GM19467 (cell line): ENCODE results near the gene TRAPPC3L.

Source experiments
- ATAC-seq: cut with Tn5 transposase; IDR thresholded peaks from one replicate; pipeline ENCODE4 v1.9.1; 2021; ENCODE audit warnings: mild to moderate bottlenecking, moderate library complexity; ENCODE audit not compliant: unreplicated experiment

TRAPPC3L gene

GRCh38 chr6:116468293-116468692 is 77.2 kb downstream of the TRAPPC3L start:
- no peak for ATAC-seq

GRCh38 chr6:116467514-116467913 is 78.0 kb downstream of the TRAPPC3L start:
- ATAC-seq, result no peak

- no peak for ATAC-seq
Measured at GRCh38 chr6:116467096-116467495, 78.4 kb downstream of the TRAPPC3L start.

GRCh38 chr6:116465246-116465645 is 80.2 kb downstream of the TRAPPC3L start:
- ATAC-seq, result no peak

- ATAC-seq, result no peak
Measured at GRCh38 chr6:116463301-116463700, 82.2 kb downstream of the TRAPPC3L start.

- peak; percentile 85 for ATAC-seq
Measured at GRCh38 chr6:116461932-116462885, 83.3 kb downstream of the TRAPPC3L start.

GRCh38 chr6:116461331-116461931 is 84.1 kb downstream of the TRAPPC3L start, which contains the start of gene CALHM6:
CALHM6 (plus strand) TSS chr6:116461375; CDS start chr6:116461930, 555 bp downstream.
- no peak for ATAC-seq

- no peak for ATAC-seq
Measured at GRCh38 chr6:116459927-116460326, 85.6 kb downstream of the TRAPPC3L start.

- ATAC-seq, result no peak
Measured at GRCh38 chr6:116458264-116458663, 87.2 kb downstream of the TRAPPC3L start.

GRCh38 chr6:116456927-116457326 is 88.6 kb downstream of the TRAPPC3L start:
- ATAC-seq, result no peak

GRCh38 chr6:116456106-116456505 is 89.4 kb downstream of the TRAPPC3L start:
- ATAC-seq, result no peak

GRCh38 chr6:116452531-116452930 is 93.0 kb downstream of the TRAPPC3L start:
- no peak for ATAC-seq

GRCh38 chr6:116451916-116452315 is 93.6 kb downstream of the TRAPPC3L start:
- no peak for ATAC-seq

- ATAC-seq, result peak; percentile 81
Measured at GRCh38 chr6:116450769-116451740, 94.4 kb downstream of the TRAPPC3L start.

GRCh38 chr6:116450185-116450710 is 95.2 kb downstream of the TRAPPC3L start:
- no peak for ATAC-seq

- no peak for ATAC-seq
Measured at GRCh38 chr6:116449565-116449964, 95.9 kb downstream of the TRAPPC3L start.

- ATAC-seq, result no peak
Measured at GRCh38 chr6:116447496-116448011, 97.9 kb downstream of the TRAPPC3L start.

- ATAC-seq, result no peak
Measured at GRCh38 chr6:116447052-116447451, 98.4 kb downstream of the TRAPPC3L start.

- ATAC-seq, result no peak
Measured at GRCh38 chr6:116446399-116446798, 99.1 kb downstream of the TRAPPC3L start.

- ATAC-seq, result no peak
Measured at GRCh38 chr6:116445102-116445501, 100.4 kb downstream of the TRAPPC3L start.
